ENCODE measurements around the gene KLLN. TPM values are rescaled to one million over a fixed set of nuclear protein-coding genes. Genes with fewer than 3 reads are reported as not detected.
"Not testable (repeated sequence)": the region's sequence is repeated elsewhere in the genome, so short reads cannot be mapped to it uniquely, and the experiment has no call there.

Gene KLLN
- total RNA-seq, 4 donors from 2014 or later = 0.60 to 1.9 (median 1.0) TPM

- TF ChIP-seq CTCF (IDR thresholded peaks at IDR 0.05) = no peak
- ATAC-seq (ENCODE audit: low FRiP score) (no peak), DNase-seq (ENCODE audit: low spot score) (no peak)
These were observed 1.2 kb upstream of the KLLN start for GRCh38 chr10:87864496-87865059.

- not testable (repeated sequence) for DNase-seq (ENCODE audit: low spot score); ATAC-seq (ENCODE audit: low FRiP score)
These were observed 690 bp upstream of the KLLN start for GRCh38 chr10:87863951-87864495.

DNA sequence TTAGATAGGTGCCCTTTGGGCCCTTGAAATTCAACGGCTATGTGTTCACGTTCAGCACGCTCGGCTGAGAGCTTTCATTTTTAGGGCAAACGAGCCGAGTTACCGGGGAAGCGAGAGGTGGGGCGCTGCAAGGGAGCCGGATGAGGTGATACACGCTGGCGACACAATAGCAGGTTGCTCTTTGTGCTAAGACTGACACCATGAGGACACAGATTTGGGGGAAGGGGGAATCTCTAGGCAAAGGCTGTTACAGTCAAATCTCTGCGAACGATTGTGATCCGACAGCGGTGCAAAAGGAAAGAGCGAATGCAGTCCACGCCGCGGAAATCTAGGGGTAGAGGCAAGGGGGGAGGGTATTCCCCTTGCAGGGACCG is 667 bp downstream of the KLLN start:
- TF ChIP-seq CTCF (IDR thresholded peaks at IDR 0.05) = no peak
- DNase-seq (ENCODE audit: low spot score) (no peak), ATAC-seq (ENCODE audit: low FRiP score) (peak; percentile 9)

GRCh38 chr10:87861953-87862678 is 1.2 kb downstream of the KLLN start:
- no peak for TF ChIP-seq CTCF (IDR thresholded peaks at IDR 0.05)
- ATAC-seq (ENCODE audit: low FRiP score) = peak; percentile 87

DNA sequence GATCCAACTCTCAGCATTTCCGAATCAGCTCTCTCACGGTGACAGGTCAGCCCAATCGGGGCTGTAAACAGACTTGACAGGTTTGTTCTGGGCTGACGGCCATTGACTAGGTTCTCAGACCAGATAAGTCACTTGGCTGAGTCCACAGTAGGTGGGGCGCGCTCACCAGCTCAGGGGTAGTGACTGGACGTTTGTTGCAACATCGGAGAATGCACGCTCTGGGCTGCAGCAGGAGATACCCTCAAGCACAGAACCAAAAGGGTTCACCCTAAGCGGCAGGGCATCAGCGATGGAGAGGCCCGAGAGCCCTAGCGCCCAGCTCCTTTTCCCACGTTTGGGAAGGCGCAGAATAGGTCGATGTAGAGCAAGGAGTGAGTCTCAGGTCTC is 1.8 kb downstream of the KLLN start:
- peak; percentile 75 for DNase-seq (ENCODE audit: low spot score)
- ATAC-seq (ENCODE audit: low FRiP score) = peak; percentile 77
- TF ChIP-seq CTCF (IDR thresholded peaks at IDR 0.05) = no peak

More at GRCh38 chr10:87861953-87862678, 1.2 kb downstream of the KLLN start:
- peak; percentile 73 for DNase-seq (ENCODE audit: low spot score)

GRCh38 chr10:87860816-87861403 is 2.4 kb downstream of the KLLN start:
- TF ChIP-seq CTCF (IDR thresholded peaks at IDR 0.05) = no peak
- ATAC-seq (ENCODE audit: low FRiP score) = no peak

DNA sequence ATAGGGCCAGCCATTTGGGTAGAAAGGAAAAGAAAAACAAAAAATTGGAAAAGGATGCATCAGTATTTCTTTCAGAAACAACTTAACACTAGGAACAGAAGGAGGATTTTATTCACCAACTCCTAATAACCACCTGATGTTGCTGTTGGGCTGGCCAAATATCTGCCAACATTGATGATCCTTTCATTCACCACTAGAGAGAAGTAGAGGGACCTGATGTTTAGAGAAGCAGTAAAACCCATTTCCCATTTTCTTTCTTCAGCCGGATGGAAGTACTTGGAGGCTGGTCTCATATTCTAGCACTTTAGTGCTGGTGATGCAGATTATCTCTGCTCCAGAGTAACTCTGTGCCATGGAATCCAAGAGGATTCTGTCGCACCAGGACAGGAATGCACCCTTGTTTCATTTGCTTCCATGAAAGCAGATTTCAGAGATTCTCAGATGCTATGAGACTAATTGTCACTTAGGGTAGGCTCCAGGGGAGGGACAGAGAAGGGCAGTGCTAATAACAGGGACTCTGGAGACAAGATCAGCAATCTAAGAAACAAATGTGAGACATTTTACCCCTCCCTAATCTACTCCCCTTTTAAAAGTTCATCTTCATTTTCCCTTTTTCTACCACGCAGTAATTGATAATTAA is 3.1 kb downstream of the KLLN start:
- ATAC-seq (ENCODE audit: low FRiP score) (no peak), DNase-seq (ENCODE audit: low spot score) (no peak)
- no peak for TF ChIP-seq CTCF (IDR thresholded peaks at IDR 0.05)

More at GRCh38 chr10:87860816-87861403, 2.4 kb downstream of the KLLN start:
- DNase-seq (ENCODE audit: low spot score) = no peak

DNA sequence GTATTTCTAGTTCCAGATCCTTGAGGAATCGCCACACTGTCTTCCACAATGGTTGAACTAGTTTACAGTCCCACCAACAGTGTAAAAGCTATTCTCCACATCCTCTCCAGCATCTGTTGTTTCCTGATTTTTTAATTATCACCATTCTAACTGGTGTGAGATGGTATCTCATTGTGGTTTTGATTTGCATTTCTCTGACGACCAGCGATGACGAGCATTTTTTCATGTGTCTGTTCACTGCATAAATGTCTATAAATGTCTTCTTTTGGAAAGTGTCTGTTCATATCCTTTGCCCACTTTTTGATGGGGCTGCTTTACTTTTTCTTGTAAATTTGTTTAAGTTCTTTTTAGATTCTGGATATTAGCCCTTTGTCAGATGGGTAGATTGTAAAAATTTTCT is 7.7 kb downstream of the KLLN start:
- not testable (repeated sequence) for ATAC-seq (ENCODE audit: low FRiP score); DNase-seq (ENCODE audit: low spot score)

- DNase-seq (ENCODE audit: low spot score); ATAC-seq (ENCODE audit: low FRiP score): not testable (repeated sequence)
These were observed 8.1 kb downstream of the KLLN start for GRCh38 chr10:87855247-87855646.

Measured in omental fat pad (tissue), 4 donors.